H1 (cell line): ENCODE data around the gene MYH10. TPM values are rescaled to one million over a fixed set of nuclear protein-coding genes. Genes with fewer than 3 reads are reported as not detected.

Experiments used
- BCL11A ChIP-seq, 2 experiments: IDR thresholded peaks; one replicate each; pipeline ENCODE4 v1.6.1; 2011; ENCODE audit warnings: low read depth in 2 of 2, low read length in 2 of 2, mild to moderate bottlenecking in 2 of 2
- CHD1 ChIP-seq: IDR thresholded peaks from 2 replicates; pipeline ENCODE4 v1.6.1; 2012; ENCODE audit warnings: low read depth, low read length, improper control_type of control experiment
- CHD7 ChIP-seq: fragments of 300-600 bp; sonication (generic); IDR thresholded peaks from 2 replicates; pipeline ENCODE4 v1.7.1; 2012; ENCODE audit warnings: low read length, moderate library complexity, mild to moderate bottlenecking, inconsistent platforms; ENCODE audit not compliant: insufficient replicate concordance
- CREB1 ChIP-seq: IDR thresholded peaks from 2 replicates; pipeline ENCODE4 v1.6.1; 2012; ENCODE audit warnings: inconsistent platforms
- CTBP2 ChIP-seq: IDR thresholded peaks from 2 replicates; pipeline ENCODE4 v1.7.0; 2011; ENCODE audit warnings: borderline replicate concordance, mild to moderate bottlenecking, moderate library complexity, mixed read lengths, low read length; ENCODE audit not compliant: insufficient read depth, insufficient read length
- EGR1 ChIP-seq: IDR thresholded peaks from 2 replicates; pipeline ENCODE4 v1.6.1; 2011; ENCODE audit warnings: low read depth, low read length, borderline replicate concordance
- JUND ChIP-seq: IDR thresholded peaks from 2 replicates; pipeline ENCODE4 v1.6.1; 2011; ENCODE audit warnings: mild to moderate bottlenecking, improper control_type of control experiment, low read length
- KDM1A ChIP-seq: fragments of 200-600, 300-600 bp; sonication (generic); IDR thresholded peaks from 2 replicates; pipeline ENCODE4 v1.7.1; 2016; ENCODE audit warnings: mild to moderate bottlenecking, low read length, borderline replicate concordance
- polyA plus RNA-seq, 7 experiments: library from polyadenylated mRNA; depleted of rRNA in 3 of 7; stranded (reverse) in 5 of 7; unstranded in 2 of 7; fragments of >200 nt in 5 of 7; fragments of 200-250 nt in 2 of 7; gene quantifications; 1 replicate in 5 of 7; 2 replicates in 1 of 7; 4 replicates in 1 of 7; pipeline versions ENCODE4 v1.2.1 to v1.2.3, GENCODE V29; 2011 to 2013; ENCODE audit warnings: missing spikeins in 2 of 7, mixed read lengths in 2 of 7
- total RNA-seq: library from RNA; stranded (reverse); fragmentation: NEBNext Ultra II Directional; extraction: Animal tissue kit (Norgen Biotek cat#: 25700); gene quantifications from 2 replicates; pipeline ENCODE4 v1.2.1, GENCODE V29; 2021
- TF ChIP-seq, protein P1 (sequence below), 3 experiments: IDR thresholded peaks; 1 replicate in 2 of 3; 2 replicates in 1 of 3; pipeline versions ENCODE4 v1.5.1 to v1.6.1; 2011; ENCODE audit warnings: low read length in 3 of 3, mild to moderate bottlenecking in 3 of 3, inconsistent platforms in 2 of 3, low read depth in 1 of 3, moderate library complexity in 1 of 3; ENCODE audit not compliant: insufficient read depth in 1 of 3; ENCODE audit errors: control extremely low read depth in 1 of 3

Gene MYH10
- total and polyA plus RNA-seq, 2 of the 8 experiments (the other 6 are each of a cell fraction or from before 2014, with no cell fraction given), result 64.1 to 289 TPM

- TF ChIP-seq CHD7 (no peak), EGR1 (no peak), BCL11A (IDR thresholded peaks at IDR 0.05; ENCODE audit: low read depth in 2 of 2, low read length in 2 of 2) (no peak), CTBP2 (no peak), KDM1A (no peak), CHD1 (no peak), JUND (no peak), CREB1 (no peak)
- TF ChIP-seq, protein P1, sequence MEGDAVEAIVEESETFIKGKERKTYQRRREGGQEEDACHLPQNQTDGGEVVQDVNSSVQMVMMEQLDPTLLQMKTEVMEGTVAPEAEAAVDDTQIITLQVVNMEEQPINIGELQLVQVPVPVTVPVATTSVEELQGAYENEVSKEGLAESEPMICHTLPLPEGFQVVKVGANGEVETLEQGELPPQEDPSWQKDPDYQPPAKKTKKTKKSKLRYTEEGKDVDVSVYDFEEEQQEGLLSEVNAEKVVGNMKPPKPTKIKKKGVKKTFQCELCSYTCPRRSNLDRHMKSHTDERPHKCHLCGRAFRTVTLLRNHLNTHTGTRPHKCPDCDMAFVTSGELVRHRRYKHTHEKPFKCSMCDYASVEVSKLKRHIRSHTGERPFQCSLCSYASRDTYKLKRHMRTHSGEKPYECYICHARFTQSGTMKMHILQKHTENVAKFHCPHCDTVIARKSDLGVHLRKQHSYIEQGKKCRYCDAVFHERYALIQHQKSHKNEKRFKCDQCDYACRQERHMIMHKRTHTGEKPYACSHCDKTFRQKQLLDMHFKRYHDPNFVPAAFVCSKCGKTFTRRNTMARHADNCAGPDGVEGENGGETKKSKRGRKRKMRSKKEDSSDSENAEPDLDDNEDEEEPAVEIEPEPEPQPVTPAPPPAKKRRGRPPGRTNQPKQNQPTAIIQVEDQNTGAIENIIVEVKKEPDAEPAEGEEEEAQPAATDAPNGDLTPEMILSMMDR (IDR thresholded peaks at IDR 0.05; ENCODE audit: control extremely low read depth in 1 of 3, insufficient read depth in 1 of 3, low read depth in 1 of 3, low read length in 3 of 3), result no peak
Measured at GRCh38 chr17:8518850-8519249, 111.7 kb downstream of the MYH10 start (continued).
